B cell (primary cell): ENCODE data around the gene LGI4. TPM values are rescaled to one million over a fixed set of nuclear protein-coding genes. Genes with fewer than 3 reads are reported as not detected.
A peak's percentile ranks its signal among the peaks of the same experiment; 100 is the strongest.

Experiments
- ATAC-seq: fragments of 200-7000 bp; cut with Tn5 transposase; one replicate; pipeline ENCODE4 v1.10.0; 2021; ENCODE audit warnings: low read depth, mild to moderate bottlenecking, moderate number of reproducible peaks, moderate library complexity
- CTCF ChIA-PET: fragments of 350-600 bp; sonication (Branson Sonifier 250); formaldehyde crosslinking; loops from one replicate; lab custom pipeline; 2021; ENCODE audit warnings: antibody characterized with exemption, inconsistent platforms; lab: Charles Lee
- POLR2A ChIA-PET: fragments of 350-600 bp; sonication (Branson Sonifier 250); formaldehyde crosslinking; loops from one replicate; lab custom pipeline; 2021; ENCODE audit warnings: antibody characterized with exemption; lab: Charles Lee
- DNase-seq: peaks from one replicate; pipeline ENCODE4 v3.0.0; 2013
- H2AFZ ChIP-seq: 2 replicates; pipeline ENCODE4 v1.6.1; 2012; ENCODE audit warnings: mild to moderate bottlenecking, low read depth, low read length; ENCODE audit not compliant: insufficient read depth, poor library complexity, severe bottlenecking
- H3K27ac ChIP-seq, 2 donors: 1 replicate in 1 of 2; 2 replicates in 1 of 2; pipeline ENCODE4 v1.5.1; 2012 to 2013; ENCODE audit warnings: low read length in 2 of 2, mild to moderate bottlenecking in 2 of 2, moderate library complexity in 1 of 2
- H3K27me3 ChIP-seq, 4 experiments: fragments of 200-600 bp in 1 of 4; sonication (generic) in 1 of 4; replicated peaks in 1 of 4; 1 replicate in 2 of 4; 2 replicates in 2 of 4; pipeline versions ENCODE4 v1.6.1 to v1.7.0; 2013 to 2016; ENCODE audit warnings: low read length in 3 of 4, mild to moderate bottlenecking in 2 of 4, mixed read lengths in 1 of 4, moderate library complexity in 1 of 4; ENCODE audit not compliant: insufficient read depth in 4 of 4, control insufficient read depth in 3 of 4; ENCODE audit errors: control extremely low read depth in 1 of 4
- H3K36me3 ChIP-seq, 2 experiments: replicated peaks in 1 of 2; 1 replicate in 1 of 2; 2 replicates in 1 of 2; pipeline versions ENCODE4 v1.6.1 to v1.7.1; 2013; ENCODE audit warnings: low read length in 1 of 2; ENCODE audit not compliant: insufficient read depth in 2 of 2, control insufficient read depth in 1 of 2; ENCODE audit errors: control extremely low read depth in 1 of 2, extremely low read depth in 1 of 2
- H3K4me1 ChIP-seq, 2 donors: fragments of 200-600 bp in 1 of 2; sonication (generic) in 1 of 2; 1 replicate in 1 of 2; 2 replicates in 1 of 2; pipeline versions ENCODE4 v1.5.1 to v1.6.1; 2013 to 2017; ENCODE audit warnings: low read length in 2 of 2; ENCODE audit not compliant: control insufficient read depth in 2 of 2, insufficient read depth in 2 of 2
- H3K4me2 ChIP-seq: replicated peaks from 2 replicates; pipeline ENCODE3; 2012; ENCODE audit warnings: mild to moderate bottlenecking, low read depth, low read length; ENCODE audit not compliant: poor library complexity, severe bottlenecking
- H3K4me3 ChIP-seq, 5 experiments: fragments of 200-600 bp in 1 of 5; sonication (generic) in 1 of 5; 1 replicate in 3 of 5; 2 replicates in 2 of 5; pipeline versions ENCODE4 v1.5.1 to v1.7.0; 2011 to 2016; ENCODE audit warnings: low read length in 4 of 5, mild to moderate bottlenecking in 4 of 5, low read depth in 2 of 5, control low read depth in 1 of 5, moderate library complexity in 1 of 5; ENCODE audit not compliant: insufficient read depth in 1 of 5; ENCODE audit errors: control extremely low read depth in 1 of 5, extremely low read depth in 1 of 5
- H3K79me2 ChIP-seq: fragments of 200-600 bp; sonication (generic); one replicate; pipeline ENCODE4 v1.6.0; 2016; ENCODE audit warnings: low read length; ENCODE audit not compliant: control insufficient read depth, insufficient read depth
- H3K9ac ChIP-seq: fragments of 200-600 bp; sonication (generic); 2 replicates; pipeline ENCODE4 v1.6.1; 2017; ENCODE audit warnings: mild to moderate bottlenecking, low read length, moderate library complexity
- H3K9me3 ChIP-seq, 3 donors: one replicate each; pipeline versions ENCODE4 v1.6.1 to v1.7.1; 2013; ENCODE audit warnings: low read length in 2 of 3; ENCODE audit not compliant: control insufficient read depth in 2 of 3, insufficient read depth in 1 of 3; ENCODE audit errors: control extremely low read depth in 1 of 3
- H4K20me1 ChIP-seq: 2 replicates; pipeline ENCODE4 v1.6.0; 2012; ENCODE audit warnings: mild to moderate bottlenecking, low read length; ENCODE audit not compliant: insufficient read depth, control insufficient read depth, poor library complexity, severe bottlenecking
- H3K27ac Mint-ChIP-seq: one replicate; pipeline ENCODE4 v1.8.0; 2021; ENCODE audit warnings: mixed read lengths
- H3K27me3 Mint-ChIP-seq: one replicate; pipeline ENCODE4 v1.8.0; 2021; ENCODE audit warnings: mixed read lengths
- H3K4me1 Mint-ChIP-seq: one replicate; pipeline ENCODE4 v1.8.0; 2021; ENCODE audit warnings: mixed read lengths
- H3K4me3 Mint-ChIP-seq: one replicate; pipeline ENCODE4 v1.8.0; 2021; ENCODE audit warnings: mixed read lengths
- H3K9me3 Mint-ChIP-seq: one replicate; pipeline ENCODE4 v1.8.0; 2022; ENCODE audit warnings: mixed read lengths; ENCODE audit not compliant: insufficient read depth
- CTCF ChIP-seq: fragments of 200-600 bp; IDR thresholded peaks from one replicate; pipeline ENCODE4 v1.8.0; 2022; ENCODE audit warnings: antibody characterized with exemption, mild to moderate bottlenecking
- EZH2 ChIP-seq: IDR thresholded peaks from 2 replicates; pipeline ENCODE4 v1.6.1; 2012; ENCODE audit warnings: borderline replicate concordance, low read depth, mild to moderate bottlenecking, moderate library complexity, low read length; ENCODE audit not compliant: insufficient read depth, poor library complexity, severe bottlenecking
- WGBS: methylation state at CpG from one replicate; pipeline ENCODE4 v1.1.5; 2013; ENCODE audit warnings: missing lambda C conversion rate; ENCODE audit not compliant: insufficient coverage; 5-methylcytosine and 5-hydroxymethylcytosine counted together
- intact Hi-C: fragments of 100-400 bp; cut with micrococcal nuclease; formaldehyde crosslinking; loops from one replicate; pipeline ENCODE4 v1.10.0; 2022
- polyA plus RNA-seq: library from polyadenylated mRNA; depleted of rRNA; stranded (reverse); fragments of >200 nt; gene quantifications from 2 replicates; pipeline ENCODE4 v1.2.3, GENCODE V29; 2012
- total RNA-seq, 2 donors: library from RNA; stranded (reverse); fragments of 120-200 nt in 1 of 2; gene quantifications; 1 replicate in 1 of 2; 2 replicates in 1 of 2; pipeline versions ENCODE4 v1.2.3 to v1.2.4, GENCODE V29; 2013 to 2022

LGI4 gene
- total and polyA plus RNA-seq, 2 donors (not counting 1 experiment from before 2014, with no cell fraction given): 0.40 to 0.59 TPM

- Mint-ChIP-seq H3K4me3 (peak overlapping the region; percentile 83), H3K4me1 (peaks cover 73% of the 10 kb centered on the region)
Observed at GRCh38 chr19:35086455-35086854, 48.4 kb downstream of the LGI4 start.

More at GRCh38 chr19:35086455-35086854, 48.4 kb downstream of the LGI4 start:
- intact Hi-C loops: loop anchor here (1.0 to 5.0 kb wide), 2 partner anchors 19 to 36 kb away; no protein-coding TSS in a partner anchor
- peak overlapping the region; percentile 62 for H3K4me2 ChIP-seq
- DNase-seq (no peak), ATAC-seq (no peak)
- H3K27me3 Mint-ChIP-seq: no peaks in the 10 kb centered on the region
- ChIA-PET POLR2A (interaction anchor here (1.9 kb wide), 1 partner anchor 20 kb away, joined by 7 read pairs; no protein-coding TSS in a partner anchor), CTCF (interaction anchor here (1.1 to 14.9 kb wide), 13 partner anchors 12 to 409 kb away, joined by 3 to 192 read pairs (median 6); partner anchors contain the start of gene FXYD7)
- WGBS: 44% methylated on average over 8 of the region's 8 CpGs
- H3K27ac Mint-ChIP-seq: peak overlapping the region; percentile 95
- H3K4me3 ChIP-seq: no peak overlapping the region
- no peaks in the 10 kb centered on the region for H3K27me3 ChIP-seq
- TF ChIP-seq CTCF (no peak), EZH2 (no peak)
- no peaks in the 10 kb centered on the region for H3K36me3 ChIP-seq
- H3K27ac ChIP-seq: peak overlapping the region; percentile 90 to 92
- H3K9me3 Mint-ChIP-seq: no peaks in the 10 kb centered on the region
- peak overlapping the region; percentile 6 for H3K9ac ChIP-seq
- H3K9me3 ChIP-seq: no peaks in the 10 kb centered on the region
- peak overlapping the region; percentile 59 for H2AFZ ChIP-seq
- H3K4me1 ChIP-seq: peaks cover 87 to 90% of the 10 kb centered on the region in 2 donors
- no peaks in the 10 kb centered on the region for H3K79me2 ChIP-seq
- no peaks in the 10 kb centered on the region for H4K20me1 ChIP-seq
